Stimulated activated CD8-positive, alpha-beta memory T cell treated with anti-CD3 and anti-CD28 coated beads, Interleukin-4, amount 100 ng/mL, for 1 hour (primary cell): ENCODE measurements around the gene SYNC.
"Not testable (repeated sequence)": the region's sequence is repeated elsewhere in the genome, so short reads cannot be mapped to it uniquely, and the experiment has no call there.

Experiments used
- DNase-seq, 2 donors: peaks; one replicate each; pipeline ENCODE4 v3.0.0-alpha.2; 2020; ENCODE audit warnings: low read depth in 2 of 2, low spot score in 1 of 2

Gene SYNC

DNA sequence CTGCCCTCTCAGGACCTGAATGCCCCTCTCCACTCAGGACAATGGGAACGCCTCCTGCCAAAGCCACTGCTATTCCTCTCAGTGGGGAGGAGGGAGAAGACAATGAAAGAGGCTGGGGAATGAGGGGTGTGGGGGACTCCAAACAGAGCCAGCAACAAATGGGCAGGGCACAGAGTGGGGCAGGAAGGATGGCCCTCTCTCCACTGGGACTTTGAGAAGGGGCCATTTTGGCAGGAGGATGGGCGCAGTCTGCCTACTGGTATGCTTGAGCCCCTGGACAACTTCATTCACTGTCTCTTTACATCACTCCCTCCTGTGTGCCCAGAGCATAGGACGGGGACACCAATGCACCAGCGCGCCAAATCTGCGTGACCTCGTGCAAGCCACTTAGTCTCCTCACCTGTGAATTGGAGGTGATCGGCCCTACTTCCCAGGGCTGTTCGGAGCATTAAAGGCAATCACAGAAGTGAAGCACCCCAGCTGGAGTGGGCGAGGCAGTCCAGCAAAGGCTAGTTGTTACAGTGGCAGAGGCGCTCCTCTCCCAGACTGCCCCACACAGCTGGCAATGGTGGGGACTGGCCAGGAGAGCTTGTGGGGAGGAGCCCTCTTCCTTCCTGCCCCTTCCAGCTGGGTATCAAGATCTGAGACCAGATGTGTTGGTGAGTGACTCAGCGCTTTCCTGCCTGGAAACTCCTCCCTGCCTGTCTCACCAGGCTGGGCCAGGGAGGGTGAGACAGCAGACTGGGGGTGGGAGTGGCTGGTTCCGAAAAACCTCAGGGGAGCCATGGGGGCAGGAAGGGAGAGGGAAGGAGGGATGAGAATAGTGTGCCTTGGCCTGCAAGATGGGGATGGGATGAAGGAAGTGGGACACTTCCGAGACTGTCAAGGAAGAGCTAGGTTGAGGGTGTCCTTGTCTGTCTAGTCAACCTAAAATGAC, 22.4 kb upstream of the SYNC start:
- no peak for DNase-seq

DNA sequence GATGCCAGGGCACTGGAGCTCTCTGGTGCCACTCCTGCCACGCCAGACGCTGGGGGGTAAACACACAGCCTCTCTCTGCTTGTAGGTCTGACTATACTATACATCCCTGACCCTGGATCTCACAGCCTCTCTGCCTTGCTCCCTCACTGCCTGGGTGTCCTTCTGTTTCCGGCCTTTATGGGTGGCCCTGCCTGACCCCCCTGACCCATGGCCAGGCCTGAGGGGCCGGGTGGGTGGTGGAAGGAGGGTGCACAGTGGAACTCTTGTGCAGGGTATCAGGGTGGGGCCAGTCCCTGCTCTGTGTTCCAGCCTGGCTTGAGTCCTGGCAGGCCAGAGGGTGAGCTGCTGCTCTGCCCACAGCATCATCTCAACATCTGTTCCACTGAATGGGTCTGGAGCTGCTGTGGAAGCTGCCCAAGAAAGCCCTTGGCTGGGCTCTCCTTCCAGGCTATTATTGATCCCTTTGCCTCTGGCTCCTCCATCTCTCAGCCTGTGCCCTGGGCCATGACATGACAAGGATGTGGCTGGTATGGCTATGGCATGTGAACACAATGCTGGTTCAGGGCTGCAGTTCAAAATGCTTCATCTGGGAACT, 17.2 kb upstream of the SYNC start:
- no peak for DNase-seq

DNA sequence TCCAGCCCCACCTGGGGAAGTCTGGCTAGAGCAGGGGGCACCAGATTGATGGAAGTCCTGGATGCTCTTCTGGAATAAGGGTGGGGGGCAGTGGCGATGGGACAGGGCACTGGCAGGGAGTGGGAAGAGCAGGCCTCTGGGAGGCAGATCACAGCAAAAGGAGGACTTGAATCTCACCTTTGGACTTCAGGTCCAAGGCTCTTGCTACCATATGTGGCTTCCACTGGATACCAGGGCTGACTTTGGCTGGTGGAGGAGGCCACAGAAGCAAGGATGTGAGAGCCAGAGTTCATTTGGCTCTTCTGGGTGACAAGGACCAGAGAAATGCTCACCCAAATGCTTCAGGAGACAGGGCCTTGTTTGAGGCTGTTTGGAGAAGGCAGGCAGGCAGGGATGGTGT, 16.0 kb upstream of the SYNC start:
- DNase-seq: no peak

DNA sequence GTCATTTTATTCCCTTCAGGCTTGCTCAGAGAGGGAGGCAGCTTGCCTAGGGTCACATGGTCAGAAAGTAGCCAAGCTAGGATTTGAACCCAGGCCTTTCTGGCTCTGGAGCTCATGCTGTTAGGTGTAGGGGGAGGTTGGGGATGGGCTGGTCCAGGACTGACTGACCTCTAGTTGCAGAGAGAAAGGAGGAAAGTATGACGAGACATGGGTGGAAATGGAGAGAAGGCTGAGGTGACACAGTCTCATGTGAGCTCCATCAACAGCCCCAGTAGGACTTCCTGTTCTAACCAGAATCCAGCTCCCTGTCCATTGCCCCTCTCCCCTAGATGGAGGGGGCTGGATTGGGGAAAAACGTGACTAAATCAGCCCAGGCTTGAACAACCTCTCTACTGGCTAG, 15.5 kb upstream of the SYNC start:
- no peak for DNase-seq

DNA sequence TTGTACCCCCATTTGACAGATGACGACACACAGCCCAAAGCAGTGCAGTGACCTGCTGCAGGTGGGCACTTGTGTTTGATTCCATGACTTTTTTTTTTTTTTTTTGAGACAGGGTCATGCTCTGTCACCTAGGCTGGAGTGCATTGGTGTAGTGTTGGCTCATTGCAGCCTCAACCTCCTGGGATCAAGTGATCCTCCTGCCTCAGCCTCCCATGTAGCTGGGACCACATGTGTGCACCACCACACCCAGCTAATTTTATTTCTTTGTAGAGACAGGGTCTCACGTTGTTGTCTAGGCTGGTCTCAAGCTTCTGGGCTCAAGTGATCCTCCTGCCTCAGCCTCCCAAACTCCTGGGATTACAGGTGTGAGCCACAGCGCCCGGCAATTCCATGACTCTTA, 14.9 kb upstream of the SYNC start:
- DNase-seq: no peak

DNA sequence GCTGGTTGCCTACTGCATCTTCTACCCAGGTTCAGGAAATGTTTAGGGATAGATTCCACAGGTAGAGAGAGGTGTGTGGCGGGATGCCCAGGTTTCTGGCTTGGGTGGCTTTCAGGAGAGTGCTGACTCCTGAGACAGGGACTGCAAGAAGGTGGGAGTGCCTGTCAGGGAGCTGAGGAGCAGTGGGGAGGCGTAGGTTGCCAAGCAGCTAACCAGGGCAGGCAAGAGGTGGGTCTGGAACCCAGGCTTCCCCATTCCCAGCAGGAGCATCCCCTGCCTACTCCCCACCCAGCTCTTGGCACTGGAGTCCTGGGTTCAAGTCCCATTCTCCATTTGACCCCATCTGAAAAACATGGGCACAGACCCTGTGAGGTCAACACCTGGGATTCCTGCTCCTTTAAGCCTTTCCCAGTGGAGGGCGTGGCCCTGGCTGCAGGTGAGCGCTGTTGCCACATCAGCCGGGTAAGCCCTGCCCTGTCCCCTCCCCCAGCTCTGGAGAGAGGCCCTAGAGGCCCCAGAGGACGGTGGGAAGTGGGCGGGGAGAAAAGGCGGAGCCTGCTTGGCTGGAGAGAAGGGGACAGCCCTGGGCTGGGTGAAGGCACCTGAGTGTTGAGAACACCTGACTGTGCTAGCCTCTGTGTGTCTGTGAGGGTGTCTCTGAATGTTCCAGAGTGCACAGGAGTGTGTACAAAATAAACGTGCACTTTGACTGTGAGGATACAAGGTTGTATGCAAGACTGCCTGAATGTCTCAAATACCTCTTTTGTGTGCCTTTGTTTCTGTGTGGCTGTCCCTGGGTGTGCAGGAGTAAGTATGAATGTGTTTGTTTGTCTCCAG, 14.0 kb upstream of the SYNC start:
- no peak for DNase-seq

DNA sequence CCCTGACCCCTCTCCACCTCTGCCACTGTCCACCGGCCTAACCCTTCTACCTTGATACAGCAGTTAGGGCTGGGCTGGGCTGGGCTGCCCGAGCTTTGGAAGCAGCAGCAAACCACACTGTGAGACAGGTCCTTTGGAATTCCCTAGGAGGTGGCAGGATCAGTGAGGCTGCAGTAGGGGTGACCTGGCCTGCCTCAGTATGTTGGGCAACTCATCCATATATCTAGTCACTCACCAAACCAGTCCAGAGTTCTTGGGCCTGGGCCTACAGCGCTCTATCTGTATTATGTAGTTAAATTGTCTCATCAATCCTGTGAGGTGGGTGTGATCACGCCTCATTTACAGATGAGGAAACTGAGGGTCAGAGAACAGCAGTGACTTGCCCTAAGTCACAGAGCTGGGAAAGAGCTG, 13.3 kb upstream of the SYNC start:
- DNase-seq: no peak

DNA sequence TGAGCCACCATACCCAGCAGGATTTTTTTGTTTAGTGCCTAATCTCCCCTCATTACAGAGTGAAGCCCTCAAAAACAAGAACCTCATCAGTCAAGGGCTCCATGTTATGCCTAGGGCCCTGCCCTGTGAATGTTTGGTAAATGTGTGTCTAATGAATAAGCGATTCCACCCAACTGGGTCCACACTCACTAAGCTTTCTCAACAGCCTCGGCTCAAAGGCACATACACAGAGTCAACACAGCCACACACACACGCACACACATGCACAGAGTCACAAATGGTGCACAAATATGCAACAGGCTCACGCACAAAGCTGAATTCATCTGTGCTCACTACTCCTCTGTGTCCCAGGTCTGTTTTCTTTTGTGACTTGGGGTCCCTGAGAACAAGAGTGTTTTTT, 11.7 kb upstream of the SYNC start:
- no peak for DNase-seq

DNA sequence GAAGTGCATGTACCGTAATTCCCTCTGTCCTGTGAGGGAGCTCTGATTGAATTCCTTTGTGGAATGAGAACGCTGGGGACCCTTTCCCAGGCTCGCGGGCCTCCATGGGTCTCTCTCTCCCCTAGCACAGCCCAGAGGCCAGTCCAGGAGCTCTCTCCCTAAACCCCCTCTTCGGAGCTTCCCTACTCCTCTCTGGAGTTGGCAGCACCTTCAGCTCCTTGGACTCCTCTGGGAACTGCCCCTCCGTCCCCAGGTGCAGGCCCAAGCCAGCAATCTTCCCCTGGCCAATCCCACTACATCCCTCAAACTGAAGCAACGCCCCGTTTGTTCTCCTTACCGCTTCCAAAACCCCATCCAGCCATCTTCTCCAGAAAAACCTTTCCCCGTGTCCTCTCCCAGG, 10.5 kb upstream of the SYNC start:
- DNase-seq: no peak

DNA sequence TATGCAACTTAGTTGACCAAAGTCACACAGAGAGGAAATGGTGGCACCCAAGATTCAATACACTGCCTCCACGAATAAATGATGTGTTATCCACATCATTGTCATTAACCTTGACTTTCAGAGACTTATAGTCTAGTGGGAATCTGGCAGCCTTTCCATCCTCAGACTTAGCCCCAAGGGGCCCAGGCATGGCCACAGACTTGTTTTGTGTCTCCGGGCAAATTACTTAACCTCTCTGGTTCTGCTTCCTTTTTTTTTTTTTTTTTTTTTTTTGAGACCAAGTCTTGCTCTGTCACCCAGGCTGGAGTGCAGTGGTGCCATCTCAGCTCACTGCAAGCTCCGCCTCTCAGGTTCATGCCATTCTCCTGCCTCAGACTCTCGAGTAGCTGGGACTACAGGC, 8.7 kb upstream of the SYNC start:
- DNase-seq: not testable (repeated sequence)

DNA sequence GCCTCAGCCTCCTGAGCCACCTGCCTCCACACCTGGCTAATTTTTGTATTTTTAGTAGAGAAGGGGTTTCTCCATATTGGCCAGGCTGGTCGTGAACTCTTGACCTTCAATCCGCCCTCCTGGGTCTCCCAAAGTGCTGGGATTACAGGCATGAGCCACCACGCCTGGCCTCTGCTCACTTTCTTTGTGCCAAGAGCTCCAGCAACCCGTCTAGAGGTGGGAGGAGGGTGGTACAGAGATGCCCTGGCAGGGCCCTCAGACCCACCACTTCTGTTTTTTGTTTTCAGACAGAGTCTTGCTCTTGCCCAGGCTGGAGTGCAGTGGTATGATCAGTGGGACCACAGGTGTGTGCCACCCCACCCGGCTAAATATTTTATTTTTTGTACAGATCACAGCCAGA, 6.9 kb upstream of the SYNC start:
- DNase-seq: no peak

DNA sequence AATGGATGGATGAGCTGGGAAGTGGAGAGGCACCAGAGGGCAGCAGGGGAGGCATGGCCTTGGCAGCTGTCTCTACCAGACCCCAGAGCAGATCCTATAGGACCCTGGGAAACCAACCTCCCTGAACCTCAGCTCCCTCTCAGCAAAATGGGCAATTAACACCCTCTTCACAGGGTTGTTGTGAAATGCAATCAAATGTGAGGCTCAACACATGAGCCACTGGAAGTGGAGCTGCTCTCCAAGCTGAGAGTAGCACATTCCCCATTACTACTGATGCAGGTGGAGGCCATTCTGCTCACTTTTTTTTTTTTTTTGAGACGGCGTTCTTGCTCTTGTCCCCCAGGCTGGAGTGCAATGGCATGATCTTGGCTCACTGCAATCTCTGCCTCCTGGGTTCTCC, 6.5 kb upstream of the SYNC start:
- DNase-seq: no peak

DNA sequence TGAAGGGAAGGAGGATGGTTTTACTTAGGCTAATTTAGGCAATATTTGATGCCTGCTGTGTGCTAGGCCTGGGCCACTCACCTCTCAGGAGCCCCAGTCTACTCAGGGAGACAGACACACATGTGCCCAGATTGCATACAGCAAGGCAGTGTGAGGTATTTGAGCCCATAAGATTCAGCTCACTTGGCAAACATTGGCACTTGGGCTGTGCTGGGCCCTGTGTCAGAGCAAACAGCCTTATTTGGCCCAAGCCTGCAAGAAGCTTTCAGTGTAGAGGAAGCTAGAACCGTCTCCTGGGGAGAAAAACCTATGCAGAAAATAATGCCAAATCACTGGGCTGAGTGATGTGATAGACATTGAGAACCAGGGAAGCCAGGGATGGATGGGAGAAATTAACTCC, 3.9 kb upstream of the SYNC start:
- DNase-seq: no peak

DNA sequence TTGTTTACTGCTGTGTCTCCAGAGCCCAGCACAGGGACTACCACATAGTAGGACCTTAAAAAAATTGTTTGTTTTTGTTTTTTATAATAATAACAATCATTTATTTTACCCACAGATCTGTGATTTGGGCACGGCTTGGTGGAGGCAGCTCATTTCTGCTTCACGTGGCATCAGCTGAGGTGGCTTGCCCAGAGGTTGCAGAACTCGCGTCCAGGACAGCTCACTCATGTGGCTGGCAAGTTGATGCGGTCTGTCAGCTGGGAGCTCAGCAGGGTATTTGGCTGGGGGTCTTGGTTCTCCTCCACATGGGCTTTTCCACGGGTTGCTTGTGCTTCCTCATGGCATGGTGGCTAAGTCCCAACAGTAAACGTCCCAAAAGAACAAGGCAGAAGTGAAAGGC, 2.9 kb upstream of the SYNC start:
- DNase-seq: no peak

DNA sequence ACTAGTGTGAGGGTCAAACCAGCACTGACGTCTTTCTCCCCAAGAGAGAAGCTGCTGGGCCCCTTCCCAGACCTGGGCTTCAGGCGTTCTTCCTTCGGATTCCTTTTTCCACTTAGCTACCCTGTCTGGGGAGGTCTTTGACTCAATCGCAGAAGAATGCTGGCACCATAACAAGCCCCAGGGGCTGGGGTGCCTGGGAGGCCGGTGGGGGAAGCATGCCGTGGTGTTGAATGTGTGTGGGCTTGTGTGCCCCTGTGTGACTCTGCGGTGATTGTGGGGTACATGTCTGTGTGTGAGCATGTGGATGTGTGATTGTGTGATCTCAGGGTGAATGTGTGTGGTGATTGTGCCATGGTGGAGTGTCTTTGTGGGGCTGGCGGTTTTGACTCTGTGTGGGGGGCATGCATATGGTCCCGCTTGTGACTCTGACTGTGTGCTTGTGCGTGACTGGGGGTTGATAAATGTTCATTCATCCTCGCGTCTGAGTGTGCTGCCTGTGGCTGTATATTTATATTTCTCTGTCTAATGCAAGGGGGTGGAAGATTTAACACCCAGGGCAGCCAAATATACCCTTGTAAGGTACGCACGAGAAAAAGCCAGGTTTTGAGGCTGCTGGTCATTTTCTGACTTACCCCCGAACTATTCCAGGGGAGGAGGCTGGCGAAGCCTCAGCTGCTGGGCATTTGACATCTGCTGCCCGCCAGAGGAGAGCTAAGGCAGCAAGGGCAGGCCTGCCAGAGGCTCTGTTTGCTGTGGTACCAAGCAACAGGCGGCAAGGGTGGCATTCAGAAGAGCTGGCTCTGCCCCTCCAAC, 1.1 kb upstream of the SYNC start:
- DNase-seq: no peak

DNA sequence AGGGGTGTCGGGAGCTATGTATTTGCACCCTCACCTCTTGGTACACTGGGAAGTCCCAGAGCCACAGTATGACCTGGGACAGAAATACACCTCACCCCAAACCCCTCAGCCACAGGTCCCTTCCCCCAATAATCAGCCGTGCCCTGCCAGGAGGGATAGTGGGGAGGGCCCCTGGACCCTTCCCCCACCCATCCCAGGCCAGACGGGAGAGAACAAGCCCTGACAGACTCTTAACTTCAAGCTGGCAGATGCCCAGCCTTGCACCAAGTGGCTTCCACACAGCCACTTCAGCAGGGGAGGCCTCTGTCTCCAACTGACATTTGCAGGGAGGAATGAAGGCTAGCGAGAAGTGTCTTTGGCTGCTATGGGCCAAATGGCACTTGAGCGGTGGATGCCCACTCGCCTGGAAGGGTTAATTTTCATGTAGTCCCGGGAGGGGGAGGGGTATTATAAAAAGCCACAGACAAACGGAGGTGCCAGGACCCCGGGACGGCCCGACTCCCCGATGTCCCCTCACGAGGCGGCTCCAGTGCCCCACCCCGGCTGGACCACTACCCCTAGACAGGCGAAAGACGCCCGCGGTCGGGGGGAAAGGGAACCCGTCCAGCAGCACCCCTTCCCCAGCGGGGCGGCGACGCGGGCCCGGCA, 495 bp downstream of the SYNC start:
- DNase-seq: no peak

DNA sequence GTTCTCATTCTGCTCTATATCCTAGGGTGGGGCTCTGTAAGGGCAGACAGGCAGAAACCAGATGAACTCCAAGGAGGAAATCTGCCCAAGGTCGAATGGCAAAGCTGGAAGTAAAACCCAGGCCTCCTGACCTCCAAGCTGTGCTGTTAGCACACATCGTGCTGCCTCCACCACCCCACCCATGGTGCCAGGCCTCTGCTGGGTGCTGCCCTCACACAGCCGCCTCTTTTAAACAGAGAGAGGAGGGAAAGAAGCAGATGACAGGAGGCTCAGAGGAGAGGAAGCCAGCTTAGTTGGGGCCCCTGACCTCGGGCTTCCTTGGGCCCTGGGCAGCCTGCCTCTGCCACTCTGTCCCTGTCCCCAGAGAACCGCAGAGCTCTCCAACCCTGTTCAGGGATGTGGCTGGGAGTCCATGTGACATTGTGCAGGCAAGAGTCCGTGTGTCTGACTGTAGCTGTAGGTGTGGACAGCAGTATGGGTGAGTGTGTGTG, 1.1 kb downstream of the SYNC start:
- no peak for DNase-seq

DNA sequence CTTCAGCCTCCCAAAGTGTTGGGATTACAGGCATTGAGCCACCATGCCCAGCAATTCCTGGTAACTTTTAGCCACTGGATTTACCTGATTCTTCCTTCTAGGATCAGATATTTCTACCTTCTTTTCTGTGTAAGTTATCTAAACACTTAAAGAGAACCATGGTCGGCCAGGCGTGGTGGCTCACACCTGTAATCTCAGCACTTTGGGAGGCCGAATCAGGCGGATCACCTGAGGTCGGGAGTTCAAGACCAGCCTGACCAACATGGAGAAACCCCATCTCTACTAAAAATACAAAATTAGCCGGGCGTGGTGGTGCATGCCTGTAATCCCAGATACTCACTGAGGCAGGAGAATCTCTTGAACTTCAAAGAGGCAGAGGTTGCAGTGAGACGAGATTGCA, 5.6 kb downstream of the SYNC start:
- not testable (repeated sequence) for DNase-seq

DNA sequence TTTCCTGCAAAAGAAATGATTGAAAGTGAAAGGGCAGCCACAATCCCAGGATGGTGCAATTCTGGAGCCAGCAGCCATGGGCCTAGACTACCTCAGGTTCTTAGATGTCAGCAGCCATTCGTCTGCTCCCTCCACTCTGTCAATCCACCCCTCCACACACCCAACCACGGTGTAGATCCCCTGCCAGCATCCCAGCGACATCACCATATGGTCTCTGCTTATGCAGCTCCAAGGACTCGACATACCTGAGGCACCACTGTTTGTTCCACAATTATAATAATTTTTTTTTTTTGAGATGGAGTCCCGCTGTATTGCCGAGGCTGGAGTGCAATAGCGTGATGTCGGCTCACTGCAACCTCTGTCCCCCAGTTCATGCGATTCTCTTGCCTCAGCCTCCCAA, 6.5 kb downstream of the SYNC start:
- no peak for DNase-seq

DNA sequence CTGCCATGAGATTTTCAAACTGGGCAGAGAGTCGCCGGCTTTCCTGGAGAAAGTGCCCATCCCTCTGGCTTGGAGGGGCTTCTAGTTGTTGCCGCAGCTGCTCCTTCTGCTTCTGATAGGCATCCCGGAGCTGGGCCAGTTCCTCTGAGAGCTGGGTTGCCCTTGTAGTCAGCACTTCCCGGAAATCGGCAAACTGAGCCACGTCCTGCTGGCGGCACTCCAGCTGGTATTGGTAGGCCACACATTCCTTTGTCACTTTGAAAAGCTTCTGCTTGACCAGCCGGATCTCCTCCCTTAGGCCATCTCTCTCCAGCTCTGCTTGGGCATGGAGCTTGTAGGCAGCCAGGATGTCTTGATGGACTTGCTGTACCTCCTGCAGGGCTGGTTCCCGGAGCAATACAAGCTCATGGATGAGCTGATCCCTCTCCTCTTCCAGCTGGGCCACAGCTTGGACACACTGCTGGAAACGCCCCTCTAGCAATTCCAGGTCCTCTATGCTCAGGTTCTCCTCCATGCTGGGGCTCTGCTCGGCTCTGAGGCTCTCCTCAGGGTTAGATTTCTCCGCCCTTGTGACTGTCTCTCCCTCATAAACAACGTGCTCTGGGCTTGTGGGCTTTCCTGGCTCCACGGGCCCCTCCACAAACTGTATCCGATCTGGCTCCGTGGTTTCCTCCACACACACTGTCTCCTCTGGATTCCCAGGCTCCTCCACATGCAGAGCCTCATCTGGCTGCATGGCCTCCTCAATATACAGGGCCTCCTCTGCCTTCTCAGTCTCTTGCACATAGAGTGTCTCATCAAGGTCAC, 7.3 kb downstream of the SYNC start:
- no peak for DNase-seq
